Sigmoid colon (tissue), 4 donors: ENCODE data around the gene OTUB2.

Source experiments
- CTCF ChIP-seq, 4 experiments: fragments of 450-650 bp in 3 of 4; fragments of 200-600 bp in 1 of 4; IDR thresholded peaks; one replicate each; pipeline ENCODE4 v1.5.1; 2016 to 2019; ENCODE audit warnings: antibody characterized with exemption in 4 of 4, mild to moderate bottlenecking in 3 of 4, moderate library complexity in 2 of 4
- EP300 ChIP-seq, 4 donors: sonication (generic); formaldehyde crosslinking; IDR thresholded peaks; one replicate each; pipeline ENCODE4 v1.6.1; 2017; ENCODE audit warnings: antibody characterized with exemption in 4 of 4
- POLR2A ChIP-seq, 2 donors: fragments of 450-650 bp; IDR thresholded peaks; one replicate each; pipeline ENCODE4 v1.6.1; 2016; ENCODE audit warnings: antibody characterized with exemption in 2 of 2, mild to moderate bottlenecking in 2 of 2, moderate library complexity in 2 of 2
- POLR2AphosphoS5 ChIP-seq, 4 donors: sonication (generic); formaldehyde crosslinking; IDR thresholded peaks; one replicate each; pipeline ENCODE4 v1.6.1; 2017; ENCODE audit warnings: antibody characterized with exemption in 4 of 4

- TF ChIP-seq POLR2AphosphoS5 (IDR thresholded peaks at IDR 0.05) = no peak
- no peak for TF ChIP-seq CTCF (IDR thresholded peaks at IDR 0.05)
- TF ChIP-seq POLR2A (IDR thresholded peaks at IDR 0.05) = no peak
- TF ChIP-seq EP300 (IDR thresholded peaks at IDR 0.05) = no peak
These were observed 22.8 kb downstream of the OTUB2 start for GRCh38 chr14:94048691-94049624.
